D341Med (cell line): ENCODE measurements around the gene SLC26A8.
"Not testable (repeated sequence)": the region's sequence is repeated elsewhere in the genome, so short reads cannot be mapped to it uniquely, and the experiment has no call there.

ENCODE experiments used
- DNase-seq: peaks from one replicate; pipeline ENCODE4 v3.0.0; 2012; ENCODE audit warnings: low spot score

SLC26A8 gene

DNA sequence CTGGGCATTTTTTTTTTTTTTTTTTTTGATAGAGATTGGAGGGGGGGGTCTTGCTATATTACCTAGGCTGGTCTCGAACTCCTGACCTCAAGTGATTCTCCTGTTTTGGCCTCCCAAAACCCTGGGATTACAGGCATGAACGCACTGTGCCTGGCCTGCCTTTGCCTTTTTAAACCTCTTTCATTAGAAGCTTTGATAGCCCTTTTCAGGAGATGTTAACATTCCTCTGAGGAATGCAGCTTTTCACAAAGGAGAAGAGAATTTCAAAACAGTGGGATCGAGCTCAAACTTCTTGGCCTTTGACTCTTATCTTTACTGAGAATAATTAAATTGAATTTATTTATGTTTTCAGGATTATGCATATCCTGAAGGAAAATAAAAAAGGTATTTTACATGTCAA is 31.3 kb downstream of the SLC26A8 start:
- DNase-seq, result no peak

DNA sequence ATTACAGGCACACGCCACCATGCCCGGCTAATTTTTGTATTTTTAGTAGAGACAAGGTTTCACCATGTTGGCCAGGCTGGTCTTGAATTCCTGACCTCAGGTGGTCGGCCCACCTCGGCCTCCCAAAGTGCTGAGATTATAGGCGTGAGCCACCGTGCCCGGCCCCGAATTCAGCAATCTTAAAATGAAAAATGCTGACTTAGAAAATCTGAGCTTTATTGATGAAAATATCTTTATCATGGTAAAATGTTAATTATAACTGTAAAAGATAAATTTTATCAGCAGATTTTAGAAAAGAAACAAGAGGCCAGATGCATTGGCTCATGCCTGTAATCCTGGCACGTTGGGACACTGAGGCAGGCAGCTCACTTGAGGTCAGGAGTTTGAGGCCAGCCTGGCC is 36.4 kb downstream of the SLC26A8 start:
- DNase-seq, result not testable (repeated sequence)

DNA sequence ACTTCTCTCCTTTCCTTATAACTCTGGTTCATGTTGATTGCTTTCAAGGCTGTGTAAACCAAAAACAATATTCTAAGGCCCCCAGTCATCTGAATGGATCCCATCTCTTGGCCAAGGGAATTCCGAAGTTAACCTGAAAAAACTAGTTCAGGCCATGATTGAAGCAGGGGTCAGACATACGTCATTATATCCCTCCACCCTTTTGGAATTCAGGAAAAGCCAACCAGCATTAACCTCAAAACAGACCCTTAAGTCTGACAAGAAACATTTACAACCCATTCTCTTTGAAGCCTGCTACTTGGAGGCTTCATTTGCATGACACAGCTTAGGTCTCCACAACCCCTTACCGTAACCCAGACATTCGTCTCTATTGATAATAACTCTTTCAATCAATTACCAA is 39.7 kb downstream of the SLC26A8 start:
- no peak for DNase-seq

DNA sequence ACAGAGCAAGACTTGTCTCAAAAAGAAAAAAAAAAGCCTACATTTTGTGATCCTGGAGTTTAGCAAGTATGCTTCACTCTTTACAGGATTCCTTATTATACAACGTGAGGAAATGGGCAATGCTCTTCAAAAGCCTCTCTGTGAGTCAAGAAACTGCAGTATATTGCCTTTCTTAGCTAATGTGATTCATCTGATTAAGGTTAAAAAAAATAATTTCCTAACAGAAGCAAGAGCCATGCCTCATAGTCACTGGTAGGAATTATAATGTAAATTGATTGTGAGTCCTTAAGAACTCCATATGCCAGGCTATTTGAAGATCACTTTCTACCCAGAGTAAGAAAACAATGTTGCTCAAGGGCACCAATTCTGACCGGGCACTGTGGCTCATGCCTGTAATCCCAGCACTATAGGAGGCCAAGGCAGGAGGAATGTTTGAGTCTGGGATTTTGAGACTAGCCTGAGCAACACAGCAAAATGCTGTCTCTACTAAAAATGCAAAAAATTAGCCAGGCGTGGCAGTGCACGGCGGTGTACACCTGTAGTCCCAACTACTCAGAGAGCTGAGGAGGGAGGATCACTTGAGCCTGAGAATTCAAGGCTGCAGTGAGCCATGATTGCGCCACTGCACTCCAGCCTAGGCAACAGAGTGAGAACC is 43.3 kb downstream of the SLC26A8 start:
- DNase-seq, result no peak

DNA sequence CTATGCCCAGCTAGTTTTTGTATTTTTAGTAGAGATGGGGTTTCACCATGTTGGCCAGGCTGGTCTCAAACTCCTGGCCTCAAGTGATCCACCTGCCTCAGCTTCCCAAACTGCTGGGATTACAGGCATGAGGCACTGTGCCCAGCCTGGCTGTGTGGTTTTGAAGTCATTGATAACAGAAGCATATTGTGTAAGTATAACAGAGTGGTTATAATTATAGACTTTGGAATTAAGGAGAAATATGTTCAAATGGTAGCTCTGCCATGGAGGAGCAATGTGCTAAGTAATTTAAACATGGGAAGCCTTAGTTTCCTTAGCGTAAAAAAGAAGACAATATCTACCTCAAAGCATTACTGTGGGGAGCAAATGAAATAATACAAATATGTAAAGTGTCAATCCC is 44.3 kb downstream of the SLC26A8 start:
- not testable (repeated sequence) for DNase-seq

DNA sequence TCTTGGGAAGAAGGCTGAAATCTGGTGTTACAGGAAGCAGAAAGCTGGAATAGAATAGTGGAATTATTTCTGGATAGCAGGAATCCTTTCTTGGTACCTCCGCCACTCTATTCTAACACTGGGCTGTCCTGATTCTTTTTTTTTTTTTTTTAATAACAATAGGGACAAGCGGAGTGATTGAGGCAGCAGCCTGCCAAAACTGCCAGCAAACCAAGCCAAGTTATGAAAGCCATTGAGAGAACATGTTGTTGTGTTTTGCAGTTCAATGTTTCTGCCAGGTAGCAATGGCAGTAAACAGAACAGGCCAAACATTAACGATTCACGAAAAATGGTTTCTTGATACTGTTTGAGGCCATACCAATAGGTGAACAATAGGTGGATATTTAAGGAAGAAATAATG is 47.1 kb downstream of the SLC26A8 start:
- DNase-seq, result no peak

DNA sequence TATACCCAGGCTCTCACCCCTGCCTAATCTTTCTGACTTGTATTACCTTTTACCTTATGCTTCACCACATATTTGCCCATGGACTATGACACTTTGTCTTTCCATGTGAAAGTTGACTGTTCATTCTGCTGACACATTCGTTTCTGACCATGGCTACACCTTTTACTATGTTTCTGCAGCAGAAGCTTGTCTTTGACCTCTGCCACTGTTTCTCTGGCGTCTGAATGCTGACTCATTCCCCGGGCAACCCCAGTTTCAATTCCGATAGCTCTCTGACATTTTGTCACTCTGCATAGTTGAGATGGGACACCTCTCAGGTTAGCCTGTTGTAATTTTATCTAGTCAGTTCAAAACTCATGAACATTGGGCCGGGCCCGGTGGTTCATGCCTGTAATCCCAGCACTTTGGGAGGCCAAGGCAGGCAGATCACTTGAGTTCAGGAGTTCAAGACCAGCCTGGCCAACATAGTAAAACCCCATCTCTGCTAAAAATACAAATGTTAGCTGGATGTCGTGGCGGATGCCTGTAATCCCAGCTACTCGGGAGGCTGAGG is 50.7 kb downstream of the SLC26A8 start:
- DNase-seq, result no peak

DNA sequence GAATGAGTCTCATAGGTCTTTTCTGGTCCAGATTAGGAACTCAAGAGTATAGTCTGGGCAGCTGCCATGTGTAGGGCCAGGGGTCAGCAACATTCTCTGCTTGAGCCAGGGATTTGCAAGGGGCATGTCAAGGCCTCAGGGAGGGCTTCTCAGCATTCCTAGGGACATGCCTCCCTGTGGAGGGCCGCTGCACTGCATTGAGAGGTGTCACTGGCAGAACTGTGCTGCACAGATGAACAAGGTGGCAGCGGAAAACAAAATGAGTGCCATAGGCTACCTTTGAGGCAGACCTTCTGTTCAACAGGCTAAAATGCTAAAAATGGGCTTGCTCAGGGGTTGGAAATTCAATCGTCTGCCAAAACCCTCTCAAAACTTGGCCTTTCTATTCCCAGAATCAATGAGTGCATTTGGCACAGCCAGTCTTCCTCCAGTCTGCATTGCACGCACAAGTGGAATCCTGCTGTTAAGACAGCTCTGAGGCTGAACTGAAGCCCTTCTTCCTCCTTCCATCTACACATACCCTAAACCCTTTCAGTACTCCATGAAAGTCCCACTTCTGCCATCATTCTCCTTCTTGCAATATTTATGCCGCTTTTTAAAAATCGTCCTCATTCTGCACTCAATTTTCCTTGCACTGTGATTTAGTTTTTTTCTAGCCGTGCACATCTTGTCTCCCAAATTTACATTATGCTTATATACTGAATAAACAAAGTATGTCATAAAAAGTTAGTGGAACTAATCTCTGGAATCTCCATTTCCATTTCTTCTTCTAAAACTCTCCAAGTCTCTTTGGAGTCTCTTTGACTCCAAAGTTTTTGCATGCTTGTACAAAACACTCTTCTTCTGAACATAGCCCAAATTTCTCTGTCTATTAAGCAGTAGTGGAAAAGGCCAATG is 51.7 kb downstream of the SLC26A8 start:
- peak; percentile 43 for DNase-seq

DNA sequence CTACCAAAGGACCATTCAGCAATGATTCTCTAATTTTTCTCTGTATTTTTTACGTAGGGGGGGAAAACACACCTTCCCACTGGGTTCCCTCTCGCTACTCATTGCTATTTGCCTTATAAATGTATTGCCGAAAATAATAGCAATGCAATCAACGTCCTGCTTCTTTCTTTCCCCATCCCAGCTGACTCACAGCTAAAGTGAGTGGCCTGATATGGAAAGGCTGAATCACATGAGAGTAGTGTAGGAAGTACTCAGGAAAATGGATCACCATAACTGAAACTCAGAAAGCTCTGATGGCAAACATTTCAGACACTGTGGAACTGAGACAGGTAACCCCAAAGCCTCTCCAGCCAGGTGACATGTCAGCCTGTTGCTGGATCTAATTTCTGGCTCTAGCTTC is 54.3 kb downstream of the SLC26A8 start:
- no peak for DNase-seq

DNA sequence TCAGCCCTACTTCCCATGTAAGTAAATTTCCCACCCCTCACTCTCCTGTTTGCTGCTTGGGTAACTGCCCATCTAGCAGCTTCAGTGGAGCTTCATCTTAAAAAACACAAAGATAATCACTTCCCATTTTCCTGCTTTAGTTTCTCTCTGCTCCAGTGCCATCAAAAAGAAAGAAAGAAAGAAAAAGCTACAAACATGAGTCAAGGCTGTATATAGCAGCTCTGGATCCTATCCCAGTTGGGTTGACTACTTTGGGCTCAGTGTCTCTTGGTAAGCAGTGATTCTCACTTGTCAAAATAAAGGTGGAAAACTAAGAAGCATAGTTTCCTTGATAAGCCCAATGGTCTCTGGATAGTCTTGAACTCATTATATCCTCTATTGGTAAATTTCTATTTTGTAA is 54.8 kb downstream of the SLC26A8 start:
- no peak for DNase-seq

DNA sequence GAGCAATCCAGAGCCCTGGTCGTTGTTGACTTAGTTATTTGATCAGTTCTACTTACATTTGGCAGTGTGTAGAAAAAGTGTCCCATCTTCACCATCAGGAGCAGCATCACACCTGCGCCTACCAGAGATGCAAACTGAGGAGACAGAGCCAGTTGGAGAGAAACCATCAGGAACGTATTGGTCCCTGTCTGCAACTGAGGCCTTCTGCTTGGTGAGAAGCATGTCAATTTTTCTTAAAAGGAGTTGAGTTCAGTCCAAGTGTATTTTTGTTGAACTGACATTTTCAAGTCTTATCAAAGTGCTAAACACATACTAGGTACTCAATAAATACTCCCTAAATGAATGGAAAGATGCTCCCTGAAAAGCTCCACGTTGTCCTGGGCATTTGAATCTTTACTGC is 55.6 kb downstream of the SLC26A8 start:
- no peak for DNase-seq

DNA sequence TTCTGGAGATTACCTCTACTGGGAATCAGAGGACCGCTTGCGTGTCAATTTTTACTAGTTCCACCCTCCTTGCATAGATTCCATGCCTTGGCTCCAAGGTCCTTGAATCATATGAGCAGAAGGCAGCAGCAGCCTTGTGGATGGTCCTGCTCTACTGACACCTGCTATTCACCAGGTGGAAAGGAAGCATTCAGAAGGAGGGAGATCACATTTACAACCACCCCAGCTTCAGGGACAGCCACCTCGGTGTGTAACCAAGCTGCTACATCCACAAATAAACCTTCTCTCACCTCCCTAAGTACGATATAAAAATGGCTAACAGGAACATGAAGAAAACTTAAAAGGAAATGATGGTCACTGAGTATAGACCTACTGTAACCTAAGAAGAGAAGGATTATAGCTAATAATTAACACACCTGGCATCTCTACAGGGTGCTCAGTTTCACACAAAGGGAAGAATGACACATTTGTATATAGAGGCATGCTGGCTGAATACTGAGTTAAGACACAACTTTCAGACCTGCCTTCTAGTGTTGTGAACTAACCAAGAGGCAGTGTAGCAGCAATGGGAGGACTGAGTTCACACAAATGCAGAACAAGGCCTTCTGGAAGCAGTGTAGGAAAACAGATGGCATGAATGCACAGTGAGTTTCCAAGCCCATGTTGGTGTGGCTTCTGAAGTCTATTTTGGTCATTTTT is 57.2 kb downstream of the SLC26A8 start:
- DNase-seq, result no peak

DNA sequence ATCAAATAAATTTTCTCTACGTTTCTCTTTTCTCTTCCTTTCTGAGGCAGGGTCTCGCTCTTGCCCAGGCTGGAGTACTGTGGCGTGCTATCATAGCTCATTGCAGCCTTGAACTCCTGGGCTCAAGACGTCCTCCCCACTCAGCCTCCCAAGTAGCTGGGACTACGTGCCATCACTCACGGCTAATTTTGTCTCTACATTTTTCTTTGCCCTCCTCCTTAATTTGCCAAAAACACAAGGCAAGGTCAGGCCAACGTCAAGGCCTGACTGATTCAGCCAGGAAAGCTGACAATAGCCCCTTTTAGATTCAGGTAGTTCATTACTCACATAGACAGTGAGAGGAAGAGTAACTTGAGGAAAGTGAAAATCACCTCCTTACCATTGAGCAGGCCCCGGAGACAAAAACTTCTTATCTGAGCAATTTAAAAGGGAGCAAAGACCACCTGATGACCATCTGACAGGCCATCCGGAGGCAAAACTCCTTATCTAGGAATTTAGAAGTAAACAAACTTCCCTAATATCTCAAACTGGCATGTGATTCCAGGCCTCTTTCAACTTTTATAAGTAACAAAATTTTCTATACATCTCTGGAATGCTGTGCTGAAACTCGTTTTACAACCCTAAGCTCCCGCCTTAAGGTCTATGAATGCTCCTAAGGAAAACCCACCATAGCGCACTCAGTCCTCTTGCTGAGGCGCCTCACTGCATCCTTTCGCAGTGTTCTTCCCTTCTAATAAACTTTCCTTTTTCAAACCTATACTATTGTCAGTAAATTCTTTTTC is 61.5 kb downstream of the SLC26A8 start:
- DNase-seq, result no peak

DNA sequence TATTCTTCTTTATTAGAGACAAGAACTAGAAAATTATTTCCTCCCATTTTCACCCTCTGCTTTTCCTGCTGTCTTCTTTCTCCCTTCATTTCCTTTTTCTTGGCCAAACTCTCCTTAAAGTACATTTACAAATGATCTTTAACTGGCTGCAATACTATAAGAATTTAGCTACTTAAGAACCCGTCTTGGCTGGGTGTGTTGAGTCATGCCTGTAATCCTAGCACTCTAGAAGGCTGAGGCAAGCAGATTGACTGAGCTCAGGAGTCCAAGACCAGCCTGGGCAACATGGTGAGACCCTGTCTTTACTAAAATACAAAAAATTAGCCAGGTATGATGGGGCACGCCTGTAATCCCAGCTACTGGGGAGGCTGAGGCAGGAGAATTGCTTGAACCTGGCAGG is 64.3 kb downstream of the SLC26A8 start:
- DNase-seq, result no peak

DNA sequence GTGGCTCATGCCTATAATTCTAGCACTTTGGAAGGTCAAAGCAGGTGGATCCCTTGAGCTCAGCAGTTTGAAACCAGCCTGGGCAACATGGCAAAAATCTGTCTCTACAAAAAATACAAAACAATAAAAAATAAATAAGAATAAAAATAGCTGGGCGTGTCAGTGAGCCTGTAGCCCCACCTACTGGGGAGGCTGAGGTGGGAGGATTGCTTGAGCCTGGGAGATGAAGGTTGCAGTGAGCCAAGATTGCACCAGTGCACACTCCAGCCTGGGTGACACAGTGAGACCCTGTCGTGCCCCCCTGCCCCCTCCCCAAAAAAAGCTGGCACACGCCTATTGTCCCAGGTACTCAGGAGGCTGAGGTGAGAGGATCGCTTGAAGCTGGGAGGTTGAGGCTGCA is 68.5 kb downstream of the SLC26A8 start:
- DNase-seq, result no peak

DNA sequence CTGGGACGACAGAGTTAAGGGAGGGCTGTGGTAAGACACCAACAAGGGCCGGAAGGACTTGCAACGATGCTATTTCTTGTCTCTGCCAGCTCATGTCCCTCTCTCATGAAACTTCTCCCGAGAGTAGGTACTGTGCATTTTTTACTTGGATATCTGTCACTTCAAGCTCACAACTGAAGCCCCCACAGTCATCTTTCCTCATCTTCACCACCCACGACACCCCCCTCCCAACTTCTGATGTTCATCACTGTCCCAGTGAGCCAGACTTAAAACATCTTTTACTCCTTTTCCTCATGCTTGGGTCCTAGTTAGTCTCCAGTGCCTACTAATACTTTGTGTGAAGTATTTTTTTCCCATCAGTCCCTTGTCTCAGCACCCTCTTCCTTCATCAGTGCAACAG is 68.9 kb downstream of the SLC26A8 start:
- no peak for DNase-seq

DNA sequence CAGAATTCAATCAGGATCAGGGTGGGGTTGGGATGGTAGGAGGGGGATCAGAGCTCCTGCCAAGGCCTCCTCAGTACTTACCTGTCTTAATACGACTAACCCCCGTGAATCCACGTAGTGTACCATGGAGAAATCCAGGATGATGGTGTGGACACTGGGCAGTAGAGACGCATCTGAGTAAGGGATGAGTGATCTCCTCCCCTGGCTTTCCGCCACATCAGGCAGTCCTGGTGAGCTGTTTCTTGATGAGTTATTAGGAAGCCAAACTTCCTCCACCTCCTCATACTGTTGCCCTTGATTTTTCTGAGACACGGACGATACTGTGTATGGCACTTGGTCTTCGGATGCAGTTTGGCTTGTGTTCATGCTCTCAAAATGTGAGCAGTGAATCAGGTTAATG is 69.4 kb downstream of the SLC26A8 start:
- no peak for DNase-seq

DNA sequence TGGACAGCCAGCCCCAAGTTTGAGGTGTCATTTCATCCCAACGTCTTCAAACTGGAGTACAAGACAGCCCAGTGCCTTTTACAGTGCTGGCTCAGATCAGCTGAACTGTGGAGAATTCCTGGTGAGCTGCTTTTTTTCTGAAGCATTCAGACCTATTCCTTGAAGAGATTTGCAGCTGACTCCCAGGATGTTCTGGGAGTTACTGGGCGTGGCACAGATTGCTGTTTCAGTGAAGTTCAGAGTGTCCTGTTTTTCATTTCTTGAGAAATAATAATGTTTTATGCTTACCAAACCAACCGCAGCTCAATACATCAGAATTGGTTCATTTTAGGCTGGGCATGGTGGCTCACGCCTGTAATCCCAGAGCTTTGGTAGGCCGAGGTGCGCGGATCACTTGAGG is 70.1 kb downstream of the SLC26A8 start:
- DNase-seq, result no peak

DNA sequence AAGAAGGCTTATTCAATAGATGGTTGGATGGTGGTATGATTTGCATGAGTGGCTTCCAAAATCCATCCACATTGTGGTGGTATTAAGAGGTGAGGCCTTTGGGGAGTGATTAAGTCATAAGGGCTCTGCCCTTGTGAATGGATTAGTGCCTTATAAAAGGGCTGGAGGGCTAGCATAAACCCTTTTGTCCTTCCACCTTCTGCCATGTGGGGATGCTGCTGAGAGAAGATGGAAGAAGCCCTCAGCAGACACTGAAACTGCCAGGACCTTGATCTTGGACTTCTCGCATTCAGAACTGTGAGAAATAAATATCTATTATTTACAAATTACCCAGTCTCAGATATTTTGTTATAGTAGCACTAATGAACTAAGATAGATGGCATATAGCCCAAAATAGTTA is 75.7 kb downstream of the SLC26A8 start:
- DNase-seq, result no peak

DNA sequence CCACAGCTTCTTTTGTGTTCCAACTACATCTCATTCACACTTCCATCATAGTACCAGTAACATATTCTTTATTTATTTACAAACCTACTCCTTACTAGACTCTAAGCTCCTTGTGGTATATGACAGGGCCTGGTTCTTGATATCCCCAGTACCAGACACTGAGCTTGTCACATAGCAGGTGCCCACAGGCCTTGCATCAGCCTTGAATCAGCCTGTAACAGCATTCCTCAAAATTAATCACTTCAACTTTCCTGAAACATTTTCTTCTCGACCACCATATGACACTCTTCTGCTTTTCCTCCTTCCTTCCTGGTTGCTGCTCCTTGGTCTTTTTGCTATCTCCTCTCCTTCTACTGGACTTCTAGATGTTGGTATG is 78.8 kb downstream of the SLC26A8 start:
- no peak for DNase-seq

DNA sequence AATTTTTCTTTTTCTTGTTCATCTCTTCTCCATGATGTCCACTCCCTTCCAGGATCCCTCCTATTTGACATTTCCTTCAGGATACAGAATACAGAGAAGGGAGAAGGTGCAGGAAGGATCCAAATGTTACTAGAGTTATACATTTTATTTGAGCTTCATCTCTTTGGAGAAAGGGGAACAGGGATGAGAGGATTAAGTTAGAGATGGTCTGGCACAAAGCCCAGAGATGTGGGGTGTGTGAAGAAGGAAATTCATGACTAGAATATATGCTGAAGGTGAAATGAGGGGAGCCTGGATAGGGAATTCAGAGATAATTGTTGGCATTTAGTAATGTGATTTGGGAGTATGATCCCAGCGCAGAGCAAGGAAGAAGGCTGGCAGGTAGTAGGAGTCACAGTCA is 81.1 kb downstream of the SLC26A8 start:
- no peak for DNase-seq

DNA sequence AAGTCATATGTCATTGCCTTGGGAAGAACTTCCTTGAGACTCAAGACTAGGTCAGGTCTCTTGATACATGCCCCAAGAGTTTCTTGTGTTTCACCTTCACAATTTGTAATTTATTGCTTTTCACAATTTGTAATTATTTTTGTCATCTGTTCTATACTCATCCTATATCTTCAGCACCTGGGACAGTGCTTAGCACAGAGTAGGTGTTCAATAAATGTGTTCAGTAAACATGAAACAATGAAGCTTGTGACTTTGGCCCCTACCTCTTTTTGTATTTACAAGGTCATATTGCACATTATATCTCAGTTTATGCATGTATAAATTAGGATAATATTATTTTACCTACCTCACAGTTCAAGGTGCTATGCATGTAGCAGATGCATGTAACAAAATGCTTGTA is 82.1 kb downstream of the SLC26A8 start:
- no peak for DNase-seq
